SK-N-MC (cell line): ENCODE results near the gene JMJD8.

ENCODE experiments used
- EZH2 ChIP-seq: fragments of 200-600 bp; sonication (generic); IDR thresholded peaks from one replicate; pipeline ENCODE4 v1.6.1; 2017; ENCODE audit warnings: antibody characterized with exemption
- FOXP2 ChIP-seq: optimal IDR thresholded peaks from 2 replicates; pipeline ENCODE3; 2011; ENCODE audit warnings: mild to moderate bottlenecking, moderate library complexity; ENCODE audit not compliant: insufficient read depth; ENCODE audit errors: extremely low read length, control extremely low read depth
- POLR2AphosphoS5 ChIP-seq: IDR thresholded peaks from 2 replicates; pipeline ENCODE4 v1.6.1; 2012; ENCODE audit warnings: mild to moderate bottlenecking, low read depth, low read length, borderline replicate concordance

- TF ChIP-seq EZH2 (no peak), POLR2AphosphoS5 (no peak), FOXP2 (no peak)
Observed at GRCh38 chr16:693766-694165, 9.6 kb upstream of the JMJD8 start.
